K562 (cell line): Measurements from ENCODE around the gene ARPP21.

Experiments
- CBX1 ChIP-seq: sonication (generic); IDR thresholded peaks from 2 replicates; pipeline ENCODE4 v1.6.1; 2016; ENCODE audit warnings: antibody characterized with exemption, low read depth, mild to moderate bottlenecking
- HCFC1 ChIP-seq: IDR thresholded peaks from 2 replicates; pipeline ENCODE4 v1.6.1; 2012; ENCODE audit warnings: low read depth, low read length, improper control_type of control experiment
- PHF8 ChIP-seq: fragments of 200-600 bp; sonication (generic); IDR thresholded peaks from 2 replicates; pipeline ENCODE4 v1.6.1; 2012; ENCODE audit warnings: mixed run types, mild to moderate bottlenecking, inconsistent platforms, low read length, moderate library complexity, borderline replicate concordance
- POLR2A ChIP-seq: fragments of 450-650 bp; conservative IDR thresholded peaks from 2 replicates; pipeline ENCODE4 v1.6.1; 2016
- PRPF4 ChIP-seq: fragments of 200-400 bp; formaldehyde crosslinking; IDR thresholded peaks from one replicate; pipeline ENCODE4 v1.6.1; 2017; ENCODE audit warnings: low read length, low read depth, mild to moderate bottlenecking; ENCODE audit not compliant: insufficient read depth, poor library complexity, severe bottlenecking
- TCF7 ChIP-seq: sonication (generic); IDR thresholded peaks from 2 replicates; pipeline ENCODE4 v1.6.1; 2016; ENCODE audit warnings: antibody characterized with exemption, borderline replicate concordance
- YY1 ChIP-seq, 3 experiments: IDR thresholded peaks; 2 replicates each; pipeline ENCODE4 v1.6.1; 2011; ENCODE audit warnings: low read length in 2 of 3, mild to moderate bottlenecking in 2 of 3, moderate library complexity in 2 of 3, borderline replicate concordance in 1 of 3, control low read depth in 1 of 3, low read depth in 1 of 3; ENCODE audit not compliant: insufficient read depth in 3 of 3, insufficient replicate concordance in 2 of 3, control insufficient read depth in 1 of 3, insufficient read length in 1 of 3; ENCODE audit errors: extremely low read depth in 1 of 3
- ZKSCAN8 ChIP-seq: fragments of 200-800 bp; sonication (Bioruptor generic); IDR thresholded peaks from 2 replicates; pipeline ENCODE4 v1.6.1; 2016; ENCODE audit warnings: missing genetic modification characterization, missing compliant biosample characterization
- TF ChIP-seq, protein P1 (sequence below): sonication (generic); formaldehyde crosslinking; IDR thresholded peaks from 2 replicates; pipeline ENCODE4 v1.8.1; 2022; ENCODE audit warnings: missing genetic modification reagents
- TF ChIP-seq, protein P2 (sequence below): sonication (generic); formaldehyde crosslinking; IDR thresholded peaks from 2 replicates; pipeline ENCODE4 v1.8.0; 2023; ENCODE audit warnings: missing genetic modification reagents, mild to moderate bottlenecking, borderline replicate concordance
- TF ChIP-seq, protein P3 (sequence below): fragments of 250-450 bp; sonication (Bioruptor Pico); IDR thresholded peaks from 2 replicates; pipeline ENCODE4 v1.5.0; 2021
- TF ChIP-seq, protein P4 (sequence below), 3 experiments: IDR thresholded peaks in 2 of 3; conservative IDR thresholded peaks in 1 of 3; 2 replicates each; pipeline ENCODE4 v1.5.1; 2011 to 2012; ENCODE audit warnings: low read length in 3 of 3, mild to moderate bottlenecking in 3 of 3, control low read depth in 2 of 3, improper control_type of control experiment in 1 of 3, inconsistent platforms in 1 of 3, low read depth in 1 of 3, mixed read lengths in 1 of 3, moderate library complexity in 1 of 3; ENCODE audit not compliant: insufficient read depth in 2 of 3

DNA sequence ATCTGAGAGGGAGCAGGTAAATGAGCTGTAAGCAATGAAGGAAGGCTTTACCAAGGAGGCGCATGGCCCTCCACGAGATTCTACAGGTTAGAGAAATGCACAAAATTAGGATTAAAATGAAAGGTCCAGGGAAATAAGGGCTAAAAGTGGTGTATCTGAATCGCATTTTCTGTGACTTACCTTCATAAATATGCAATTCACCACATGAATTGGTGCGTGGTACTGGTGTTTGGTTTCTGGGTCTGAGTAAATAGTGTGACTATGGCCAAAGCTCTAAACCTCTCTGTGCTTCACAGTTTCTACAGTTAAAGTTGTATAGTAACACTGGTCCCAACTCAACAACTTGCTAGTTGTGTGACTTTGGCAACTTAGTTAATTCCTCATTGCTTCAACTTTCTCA lies 8.1 kb downstream of the ARPP21 start:
- TF ChIP-seq, protein P1, sequence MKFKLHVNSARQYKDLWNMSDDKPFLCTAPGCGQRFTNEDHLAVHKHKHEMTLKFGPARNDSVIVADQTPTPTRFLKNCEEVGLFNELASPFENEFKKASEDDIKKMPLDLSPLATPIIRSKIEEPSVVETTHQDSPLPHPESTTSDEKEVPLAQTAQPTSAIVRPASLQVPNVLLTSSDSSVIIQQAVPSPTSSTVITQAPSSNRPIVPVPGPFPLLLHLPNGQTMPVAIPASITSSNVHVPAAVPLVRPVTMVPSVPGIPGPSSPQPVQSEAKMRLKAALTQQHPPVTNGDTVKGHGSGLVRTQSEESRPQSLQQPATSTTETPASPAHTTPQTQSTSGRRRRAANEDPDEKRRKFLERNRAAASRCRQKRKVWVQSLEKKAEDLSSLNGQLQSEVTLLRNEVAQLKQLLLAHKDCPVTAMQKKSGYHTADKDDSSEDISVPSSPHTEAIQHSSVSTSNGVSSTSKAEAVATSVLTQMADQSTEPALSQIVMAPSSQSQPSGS (CRISPR knock-in tag): no peak
- TF ChIP-seq TCF7 (no peak), ZKSCAN8 (CRISPR knock-in tag) (no peak), PRPF4 (no peak), CBX1 (no peak), HCFC1 (no peak), YY1 (IDR thresholded peaks at IDR 0.05; ENCODE audit: borderline replicate concordance in 1 of 3, control insufficient read depth in 1 of 3, extremely low read depth in 1 of 3, insufficient read depth in 3 of 3, insufficient read length in 1 of 3, insufficient replicate concordance in 2 of 3, low read depth in 1 of 3, low read length in 2 of 3) (no peak), PHF8 (no peak), POLR2A (no peak)
- TF ChIP-seq, protein P2, sequence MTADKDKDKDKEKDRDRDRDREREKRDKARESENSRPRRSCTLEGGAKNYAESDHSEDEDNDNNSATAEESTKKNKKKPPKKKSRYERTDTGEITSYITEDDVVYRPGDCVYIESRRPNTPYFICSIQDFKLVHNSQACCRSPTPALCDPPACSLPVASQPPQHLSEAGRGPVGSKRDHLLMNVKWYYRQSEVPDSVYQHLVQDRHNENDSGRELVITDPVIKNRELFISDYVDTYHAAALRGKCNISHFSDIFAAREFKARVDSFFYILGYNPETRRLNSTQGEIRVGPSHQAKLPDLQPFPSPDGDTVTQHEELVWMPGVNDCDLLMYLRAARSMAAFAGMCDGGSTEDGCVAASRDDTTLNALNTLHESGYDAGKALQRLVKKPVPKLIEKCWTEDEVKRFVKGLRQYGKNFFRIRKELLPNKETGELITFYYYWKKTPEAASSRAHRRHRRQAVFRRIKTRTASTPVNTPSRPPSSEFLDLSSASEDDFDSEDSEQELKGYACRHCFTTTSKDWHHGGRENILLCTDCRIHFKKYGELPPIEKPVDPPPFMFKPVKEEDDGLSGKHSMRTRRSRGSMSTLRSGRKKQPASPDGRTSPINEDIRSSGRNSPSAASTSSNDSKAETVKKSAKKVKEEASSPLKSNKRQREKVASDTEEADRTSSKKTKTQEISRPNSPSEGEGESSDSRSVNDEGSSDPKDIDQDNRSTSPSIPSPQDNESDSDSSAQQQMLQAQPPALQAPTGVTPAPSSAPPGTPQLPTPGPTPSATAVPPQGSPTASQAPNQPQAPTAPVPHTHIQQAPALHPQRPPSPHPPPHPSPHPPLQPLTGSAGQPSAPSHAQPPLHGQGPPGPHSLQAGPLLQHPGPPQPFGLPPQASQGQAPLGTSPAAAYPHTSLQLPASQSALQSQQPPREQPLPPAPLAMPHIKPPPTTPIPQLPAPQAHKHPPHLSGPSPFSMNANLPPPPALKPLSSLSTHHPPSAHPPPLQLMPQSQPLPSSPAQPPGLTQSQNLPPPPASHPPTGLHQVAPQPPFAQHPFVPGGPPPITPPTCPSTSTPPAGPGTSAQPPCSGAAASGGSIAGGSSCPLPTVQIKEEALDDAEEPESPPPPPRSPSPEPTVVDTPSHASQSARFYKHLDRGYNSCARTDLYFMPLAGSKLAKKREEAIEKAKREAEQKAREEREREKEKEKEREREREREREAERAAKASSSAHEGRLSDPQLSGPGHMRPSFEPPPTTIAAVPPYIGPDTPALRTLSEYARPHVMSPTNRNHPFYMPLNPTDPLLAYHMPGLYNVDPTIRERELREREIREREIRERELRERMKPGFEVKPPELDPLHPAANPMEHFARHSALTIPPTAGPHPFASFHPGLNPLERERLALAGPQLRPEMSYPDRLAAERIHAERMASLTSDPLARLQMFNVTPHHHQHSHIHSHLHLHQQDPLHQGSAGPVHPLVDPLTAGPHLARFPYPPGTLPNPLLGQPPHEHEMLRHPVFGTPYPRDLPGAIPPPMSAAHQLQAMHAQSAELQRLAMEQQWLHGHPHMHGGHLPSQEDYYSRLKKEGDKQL: no peak
- TF ChIP-seq, protein P3, sequence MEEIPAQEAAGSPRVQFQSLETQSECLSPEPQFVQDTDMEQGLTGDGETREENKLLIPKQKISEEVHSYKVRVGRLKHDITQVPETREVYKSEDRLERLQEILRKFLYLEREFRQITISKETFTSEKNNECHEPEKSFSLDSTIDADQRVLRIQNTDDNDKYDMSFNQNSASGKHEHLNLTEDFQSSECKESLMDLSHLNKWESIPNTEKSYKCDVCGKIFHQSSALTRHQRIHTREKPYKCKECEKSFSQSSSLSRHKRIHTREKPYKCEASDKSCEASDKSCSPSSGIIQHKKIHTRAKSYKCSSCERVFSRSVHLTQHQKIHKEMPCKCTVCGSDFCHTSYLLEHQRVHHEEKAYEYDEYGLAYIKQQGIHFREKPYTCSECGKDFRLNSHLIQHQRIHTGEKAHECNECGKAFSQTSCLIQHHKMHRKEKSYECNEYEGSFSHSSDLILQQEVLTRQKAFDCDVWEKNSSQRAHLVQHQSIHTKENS: no peak
- TF ChIP-seq, protein P4, sequence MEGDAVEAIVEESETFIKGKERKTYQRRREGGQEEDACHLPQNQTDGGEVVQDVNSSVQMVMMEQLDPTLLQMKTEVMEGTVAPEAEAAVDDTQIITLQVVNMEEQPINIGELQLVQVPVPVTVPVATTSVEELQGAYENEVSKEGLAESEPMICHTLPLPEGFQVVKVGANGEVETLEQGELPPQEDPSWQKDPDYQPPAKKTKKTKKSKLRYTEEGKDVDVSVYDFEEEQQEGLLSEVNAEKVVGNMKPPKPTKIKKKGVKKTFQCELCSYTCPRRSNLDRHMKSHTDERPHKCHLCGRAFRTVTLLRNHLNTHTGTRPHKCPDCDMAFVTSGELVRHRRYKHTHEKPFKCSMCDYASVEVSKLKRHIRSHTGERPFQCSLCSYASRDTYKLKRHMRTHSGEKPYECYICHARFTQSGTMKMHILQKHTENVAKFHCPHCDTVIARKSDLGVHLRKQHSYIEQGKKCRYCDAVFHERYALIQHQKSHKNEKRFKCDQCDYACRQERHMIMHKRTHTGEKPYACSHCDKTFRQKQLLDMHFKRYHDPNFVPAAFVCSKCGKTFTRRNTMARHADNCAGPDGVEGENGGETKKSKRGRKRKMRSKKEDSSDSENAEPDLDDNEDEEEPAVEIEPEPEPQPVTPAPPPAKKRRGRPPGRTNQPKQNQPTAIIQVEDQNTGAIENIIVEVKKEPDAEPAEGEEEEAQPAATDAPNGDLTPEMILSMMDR (IDR thresholded peaks at IDR 0.05 in 2 of 3, conservative IDR thresholded peaks at IDR 0.05 in 1 of 3; ENCODE audit: insufficient read depth in 2 of 3, low read depth in 1 of 3, low read length in 3 of 3): no peak
